Measurements from ENCODE around the gene CMSS1. TPM values are rescaled to one million over a fixed set of nuclear protein-coding genes. Genes with fewer than 3 reads are reported as not detected.
"Not testable (repeated sequence)": the region's sequence is repeated elsewhere in the genome, so short reads cannot be mapped to it uniquely, and the experiment has no call there.

The CMSS1 gene
- total RNA-seq, 4 donors from 2014 or later: 1.3 to 9.9 (median 2.3) TPM

DNA sequence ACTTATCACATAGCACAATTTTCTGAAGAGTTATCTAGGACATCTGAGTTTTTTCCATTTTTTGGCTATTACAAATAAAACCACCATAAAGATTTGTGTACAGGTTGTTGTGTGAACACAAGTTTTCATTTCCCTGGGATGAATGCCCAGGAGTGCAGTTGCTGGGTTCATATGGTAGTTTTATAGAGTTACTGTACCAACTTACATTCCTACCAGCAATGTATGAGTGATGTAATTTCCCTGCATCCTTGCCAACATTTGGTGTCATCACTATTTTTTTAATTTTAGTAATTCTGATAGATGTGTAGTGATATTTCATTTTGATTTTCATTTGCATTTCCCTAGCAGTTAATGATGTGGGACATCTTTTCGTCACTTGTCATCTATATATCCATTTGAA lies 276.2 kb downstream of the CMSS1 start:
- H3K4me3 ChIP-seq: no peak overlapping the region
- TF ChIP-seq, protein P1, sequence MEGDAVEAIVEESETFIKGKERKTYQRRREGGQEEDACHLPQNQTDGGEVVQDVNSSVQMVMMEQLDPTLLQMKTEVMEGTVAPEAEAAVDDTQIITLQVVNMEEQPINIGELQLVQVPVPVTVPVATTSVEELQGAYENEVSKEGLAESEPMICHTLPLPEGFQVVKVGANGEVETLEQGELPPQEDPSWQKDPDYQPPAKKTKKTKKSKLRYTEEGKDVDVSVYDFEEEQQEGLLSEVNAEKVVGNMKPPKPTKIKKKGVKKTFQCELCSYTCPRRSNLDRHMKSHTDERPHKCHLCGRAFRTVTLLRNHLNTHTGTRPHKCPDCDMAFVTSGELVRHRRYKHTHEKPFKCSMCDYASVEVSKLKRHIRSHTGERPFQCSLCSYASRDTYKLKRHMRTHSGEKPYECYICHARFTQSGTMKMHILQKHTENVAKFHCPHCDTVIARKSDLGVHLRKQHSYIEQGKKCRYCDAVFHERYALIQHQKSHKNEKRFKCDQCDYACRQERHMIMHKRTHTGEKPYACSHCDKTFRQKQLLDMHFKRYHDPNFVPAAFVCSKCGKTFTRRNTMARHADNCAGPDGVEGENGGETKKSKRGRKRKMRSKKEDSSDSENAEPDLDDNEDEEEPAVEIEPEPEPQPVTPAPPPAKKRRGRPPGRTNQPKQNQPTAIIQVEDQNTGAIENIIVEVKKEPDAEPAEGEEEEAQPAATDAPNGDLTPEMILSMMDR (IDR thresholded peaks at IDR 0.05): no peak
- TF ChIP-seq POLR2A (IDR thresholded peaks at IDR 0.05): no peak
- H3K4me1 ChIP-seq: peaks cover 0 to 7% (median 0%) of the 10 kb centered on the region in 4 donors
- H3K9me3 ChIP-seq: no peaks in the 10 kb centered on the region
- no peak for DNase-seq
- H3K27me3 ChIP-seq: no peaks in the 10 kb centered on the region
- H3K27ac ChIP-seq: no peak overlapping the region
- no peaks in the 10 kb centered on the region for H3K36me3 ChIP-seq

DNA sequence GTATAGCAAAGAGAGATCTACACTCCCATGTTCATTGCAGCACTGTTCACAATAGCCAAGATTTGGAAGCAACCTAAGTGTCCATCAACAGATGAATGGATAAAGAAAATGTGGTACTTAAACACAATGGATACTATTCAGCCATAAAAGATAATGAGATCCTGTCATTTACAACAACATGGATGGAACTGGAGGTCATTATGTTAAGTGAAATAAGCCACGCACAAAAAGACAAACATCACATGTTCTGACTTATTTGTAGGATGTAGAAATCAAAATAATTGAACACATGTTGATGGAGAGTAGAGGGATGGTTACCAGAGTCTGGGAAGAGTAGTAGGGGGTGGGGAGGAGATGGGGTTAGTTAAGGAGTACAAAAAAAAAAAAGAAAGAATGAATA lies 278.6 kb downstream of the CMSS1 start:
- not testable (repeated sequence) for H3K27ac ChIP-seq

DNA sequence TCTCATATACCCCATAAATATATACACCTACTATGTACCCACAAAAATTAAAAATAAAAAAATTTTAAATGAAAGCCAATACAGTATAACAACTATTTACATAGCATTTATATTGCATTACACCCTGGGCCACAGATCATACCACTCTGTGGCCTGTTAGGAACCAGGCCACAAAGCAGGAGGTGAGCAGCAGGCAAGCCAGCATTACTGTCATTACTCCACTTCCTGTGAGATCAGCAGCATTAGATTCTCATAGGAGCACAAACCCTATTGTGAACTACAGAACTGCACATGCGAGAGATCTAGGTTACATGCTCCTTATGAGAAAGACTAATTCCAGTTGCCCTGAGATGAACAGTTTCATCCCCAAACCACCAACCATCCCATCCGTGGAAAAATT lies 279.2 kb downstream of the CMSS1 start:
- Histone ChIP-seq H3K4me1 (peaks cover 0 to 7% (median 0%) of the 10 kb centered on the region in 4 donors), H3K9me3 (no peaks in the 10 kb centered on the region), H3K27ac (no peak overlapping the region), H3K27me3 (no peaks in the 10 kb centered on the region), H3K36me3 (no peaks in the 10 kb centered on the region), H3K4me3 (no peak overlapping the region)
- TF ChIP-seq, protein P1 (IDR thresholded peaks at IDR 0.05): no peak
- no peak for TF ChIP-seq POLR2A (IDR thresholded peaks at IDR 0.05)
- DNase-seq: no peak

More for the DNA sequence above, 278.6 kb downstream of the CMSS1 start:
- not testable (repeated sequence) for H3K9me3 ChIP-seq, DNase-seq, H3K36me3 ChIP-seq, H3K4me3 ChIP-seq, H3K27me3 ChIP-seq, H3K4me1 ChIP-seq

DNA sequence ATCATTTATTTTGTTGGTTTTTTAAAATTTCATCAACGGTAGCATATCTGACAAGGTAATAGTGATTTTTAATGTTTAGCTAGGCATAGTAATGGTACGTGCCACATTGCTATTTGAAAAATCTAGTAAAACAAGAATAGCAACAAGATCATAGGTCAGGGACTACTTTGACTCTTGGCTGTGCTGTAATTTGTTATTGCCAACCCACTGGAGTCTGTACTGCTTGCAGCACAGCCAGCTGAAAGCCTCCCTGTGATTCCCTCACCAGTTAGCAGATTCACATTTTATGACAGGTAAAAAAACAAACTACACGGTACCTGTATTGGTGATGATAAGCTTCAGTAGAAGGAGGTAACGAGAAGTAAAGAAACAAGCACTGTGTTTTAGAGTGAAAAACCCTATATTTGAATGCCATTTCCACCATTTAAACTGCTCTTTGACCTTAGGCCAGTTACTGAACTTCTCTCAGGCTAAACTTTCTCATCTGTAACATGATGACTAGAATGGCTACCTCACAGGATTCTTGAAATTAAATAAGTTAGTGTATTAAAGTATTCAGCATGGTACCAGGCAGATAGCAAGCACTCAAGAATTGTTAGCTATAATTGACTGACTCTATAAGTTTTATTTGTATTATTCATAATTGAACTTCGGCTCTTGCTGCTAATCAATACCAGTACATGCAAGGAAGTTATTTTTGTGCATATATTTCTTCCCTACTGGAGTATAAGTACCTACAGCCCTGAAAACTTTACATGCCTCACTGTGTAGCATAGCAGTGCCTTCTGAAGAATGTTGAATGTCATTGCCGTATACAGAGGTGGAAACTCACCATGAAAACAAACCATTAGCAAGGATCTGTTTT lies 280.5 kb downstream of the CMSS1 start:
- no peak for TF ChIP-seq POLR2A (IDR thresholded peaks at IDR 0.05)
- TF ChIP-seq, protein P1 (IDR thresholded peaks at IDR 0.05): no peak
- Histone ChIP-seq H3K27ac (no peak overlapping the region), H3K4me3 (no peak overlapping the region), H3K36me3 (no peaks in the 10 kb centered on the region), H3K27me3 (no peaks in the 10 kb centered on the region), H3K4me1 (peaks cover 0 to 7% (median 0%) of the 10 kb centered on the region in 4 donors), H3K9me3 (no peaks in the 10 kb centered on the region)
- no peak for DNase-seq

DNA sequence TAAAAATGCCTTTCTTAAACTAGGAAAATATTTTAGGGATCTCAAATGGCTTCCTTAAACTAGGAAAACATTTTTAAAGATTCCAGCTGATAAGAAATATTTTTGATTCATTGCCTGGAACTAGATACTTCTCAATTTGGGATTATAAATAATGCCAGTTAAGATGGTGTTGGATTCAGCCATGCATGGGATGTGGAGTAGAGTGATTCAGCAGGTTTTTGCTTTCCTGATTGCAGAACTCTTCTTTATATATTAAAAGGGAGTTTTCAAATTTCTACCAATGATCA lies 281.1 kb downstream of the CMSS1 start:
- Histone ChIP-seq H3K9me3 (no peaks in the 10 kb centered on the region), H3K4me1 (peaks cover 0 to 7% (median 0%) of the 10 kb centered on the region in 4 donors), H3K4me3 (no peak overlapping the region), H3K27me3 (no peaks in the 10 kb centered on the region), H3K36me3 (no peaks in the 10 kb centered on the region), H3K27ac (no peak overlapping the region)
- TF ChIP-seq POLR2A (IDR thresholded peaks at IDR 0.05): no peak
- TF ChIP-seq, protein P1 (IDR thresholded peaks at IDR 0.05): no peak
- no peak for DNase-seq

DNA sequence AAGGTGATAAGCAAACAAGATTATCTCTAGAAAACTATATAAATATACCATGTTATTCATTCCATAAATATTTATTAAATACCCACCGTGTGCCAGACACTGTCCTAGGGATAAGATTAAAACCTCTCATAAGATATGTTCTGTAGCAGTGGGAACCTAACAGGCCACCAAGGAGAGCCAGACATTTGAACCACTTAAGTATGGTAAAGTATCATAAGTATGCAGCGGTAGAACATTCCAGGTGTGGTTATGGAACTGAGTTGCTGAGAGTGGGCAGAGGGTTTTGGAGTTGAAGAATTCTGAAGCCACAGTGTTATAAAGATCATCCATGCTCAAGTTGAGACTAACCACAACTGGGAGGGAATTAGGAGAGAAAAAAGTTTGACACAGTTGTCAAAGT lies 282.0 kb downstream of the CMSS1 start:
- no peaks in the 10 kb centered on the region for H3K36me3 ChIP-seq
- no peak overlapping the region for H3K27ac ChIP-seq
- DNase-seq: no peak
- peaks cover 0 to 7% (median 0%) of the 10 kb centered on the region in 4 donors for H3K4me1 ChIP-seq
- TF ChIP-seq, protein P1 (IDR thresholded peaks at IDR 0.05): no peak
- TF ChIP-seq POLR2A (IDR thresholded peaks at IDR 0.05): no peak
- H3K4me3 ChIP-seq: no peak overlapping the region
- no peaks in the 10 kb centered on the region for H3K27me3 ChIP-seq
- H3K9me3 ChIP-seq: no peaks in the 10 kb centered on the region

Data from Peyer's patch (tissue), 4 donors.